A673 (cell line): Measurements from ENCODE around the gene KLHL5. TPM values are rescaled to one million over a fixed set of nuclear protein-coding genes. Genes with fewer than 3 reads are reported as not detected.

Experiments used
- BruUV-seq: library from RNA; stranded (reverse); fragments of 400-500 nt; replicated peaks from 2 replicates; lab custom pipeline; 2021; lab: Mats Ljungman, UMichigan
- CTCF ChIA-PET: fragments of 300-600 bp; sonication (Branson Sonifier 250); formaldehyde crosslinking; loops from one replicate; lab custom pipeline; 2022; ENCODE audit warnings: antibody characterized with exemption; lab: Charles Lee
- POLR2A ChIA-PET: fragments of 300-600 bp; sonication (Branson Sonifier 250); formaldehyde crosslinking; loops from one replicate; lab custom pipeline; 2022; ENCODE audit warnings: antibody characterized with exemption; ENCODE audit not compliant: low non-redundant PET; lab: Charles Lee
- DNase-seq: peaks from one replicate; pipeline ENCODE4 v3.0.0-alpha.2; 2015; ENCODE audit warnings: low spot score
- H3K27ac ChIP-seq: fragments of 200-600 bp; sonication (generic); 2 replicates; pipeline ENCODE4 v1.5.1; 2016; ENCODE audit warnings: mixed run types, low read depth, mild to moderate bottlenecking, mixed read lengths, antibody characterized with exemption, low read length; ENCODE audit not compliant: poor library complexity, severe bottlenecking
- H3K27me3 ChIP-seq: fragments of 200-600 bp; sonication (generic); replicated peaks from 2 replicates; pipeline ENCODE4 v1.6.1; 2017; ENCODE audit warnings: mixed run types, low read depth, mild to moderate bottlenecking, mixed read lengths, antibody characterized with exemption, low read length; ENCODE audit not compliant: insufficient read depth, poor library complexity
- H3K36me3 ChIP-seq: fragments of 200-600 bp; sonication (generic); 2 replicates; pipeline ENCODE4 v1.6.1; 2016; ENCODE audit warnings: mixed run types, mild to moderate bottlenecking, mixed read lengths, antibody characterized with exemption, low read length; ENCODE audit not compliant: insufficient read depth, poor library complexity, severe bottlenecking
- H3K4me1 ChIP-seq: fragments of 200-600 bp; sonication (generic); 2 replicates; pipeline ENCODE4 v1.6.1; 2017; ENCODE audit warnings: mixed run types, mild to moderate bottlenecking, mixed read lengths, antibody characterized with exemption, low read length; ENCODE audit not compliant: insufficient read depth, poor library complexity, severe bottlenecking
- H3K4me3 ChIP-seq: fragments of 200-600 bp; sonication (generic); 2 replicates; pipeline ENCODE4 v1.5.1; 2016; ENCODE audit warnings: low read depth, mixed run types, mild to moderate bottlenecking, mixed read lengths, low read length; ENCODE audit not compliant: poor library complexity, severe bottlenecking
- H3K9me3 ChIP-seq: fragments of 200-600 bp; sonication (generic); 2 replicates; pipeline ENCODE4 v1.6.1; 2016; ENCODE audit warnings: mixed run types, low read depth, mild to moderate bottlenecking, mixed read lengths, antibody characterized with exemption, low read length; ENCODE audit not compliant: poor library complexity, severe bottlenecking
- CTCF ChIP-seq: fragments of 300-800, 200-600 bp; sonication (generic); conservative IDR thresholded peaks from 2 replicates; pipeline ENCODE4 v1.5.1; 2017; ENCODE audit warnings: low read depth, mild to moderate bottlenecking, antibody characterized with exemption, low read length, moderate library complexity, mixed read lengths
- EZH2 ChIP-seq: fragments of 200-600 bp; sonication (generic); IDR thresholded peaks from 2 replicates; pipeline ENCODE4 v1.6.1; 2017; ENCODE audit warnings: borderline replicate concordance, low read depth, mild to moderate bottlenecking, mixed read lengths, antibody characterized with exemption, low read length; ENCODE audit not compliant: poor library complexity, severe bottlenecking
- intact Hi-C: fragments of 100-400 bp; cut with micrococcal nuclease; formaldehyde crosslinking; loops from one replicate; pipeline ENCODE4 v1.10.0; 2022; ENCODE audit not compliant: unreplicated experiment
- total RNA-seq: library from RNA; stranded (reverse); gene quantifications from 2 replicates; pipeline ENCODE4 v1.2.3, GENCODE V29; 2021

Gene KLHL5
- total RNA-seq, 1 experiment from 2014 or later, result 21.6 TPM

- TF ChIP-seq EZH2 (no peak), CTCF (no peak)
- Histone ChIP-seq H3K4me1 (no peaks in the 10 kb centered on the region), H3K4me3 (no peak overlapping the region), H3K27ac (no peak overlapping the region), H3K36me3 (no peaks in the 10 kb centered on the region), H3K27me3 (peaks cover 2% of the 10 kb centered on the region), H3K9me3 (no peaks in the 10 kb centered on the region)
- intact Hi-C loops, result no loop called here
- ChIA-PET POLR2A (no interaction called here), CTCF (no interaction called here)
- BruUV-seq, result no TSS peak
- DNase-seq, result no peak
These were observed 108.3 kb downstream of the KLHL5 start for GRCh38 chr4:39170301-39170700.

Other genes starting within 250 kb of the KLHL5 start
- 0.59 and 1.5 TPM in 2 replicates for gene TLR6, start 205.4 kb upstream of the KLHL5 start, total RNA-seq
- gene FAM114A1, start 194.4 kb upstream of the KLHL5 start, total RNA-seq, result 4.2 and 6.3 TPM in 2 replicates
- not detected in 2 replicates for gene TMEM156, start 29.8 kb upstream of the KLHL5 start, total RNA-seq
- 33.7 and 34.8 TPM in 2 replicates for gene WDR19, start 120.3 kb downstream of the KLHL5 start, total RNA-seq